GM20000 (cell line): ENCODE data around the gene AIFM2.
"Not testable (repeated sequence)": the region's sequence is repeated elsewhere in the genome, so short reads cannot be mapped to it uniquely, and the experiment has no call there.

Experiments
- DNase-seq: peaks from one replicate; pipeline ENCODE4 v3.0.0; 2012; ENCODE audit warnings: low spot score
- CTCF ChIP-seq: IDR thresholded peaks from 2 replicates; pipeline ENCODE4 v1.5.1; 2012; ENCODE audit warnings: mild to moderate bottlenecking, control low read depth; ENCODE audit errors: extremely low read depth, missing control alignments

The AIFM2 gene

DNA sequence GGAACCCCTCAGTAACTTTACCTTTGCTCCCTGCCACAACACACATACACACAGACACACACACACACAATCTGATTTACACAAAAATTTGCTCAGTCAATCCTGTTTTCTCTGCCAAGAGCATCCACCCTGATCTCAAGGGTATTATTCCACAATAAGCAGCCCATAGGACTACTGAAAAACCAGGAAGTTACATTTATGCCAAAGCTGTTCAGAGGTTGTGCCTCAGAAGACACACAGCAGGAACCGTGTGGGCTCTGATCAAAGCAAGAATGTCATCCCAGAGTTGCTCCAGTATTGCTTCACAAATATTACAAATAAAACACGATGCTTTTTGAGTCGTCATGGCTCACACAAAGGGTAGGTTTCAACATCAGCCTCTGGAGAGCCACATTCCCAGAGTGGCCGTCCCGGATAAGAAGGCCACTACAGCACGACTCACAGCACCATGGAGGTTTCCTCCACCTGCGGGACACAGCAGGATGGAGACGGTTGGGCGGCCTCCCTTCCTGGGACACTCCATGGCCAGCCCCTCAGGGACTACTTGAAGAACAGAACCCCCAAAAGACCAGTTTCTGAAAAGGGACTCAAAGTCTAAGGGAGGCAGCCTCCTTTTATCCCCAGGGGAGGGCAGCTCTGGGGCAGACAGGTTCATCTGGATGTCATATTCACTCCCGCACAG lies 1.6 kb downstream of the AIFM2 start:
- no peak for TF ChIP-seq CTCF
- no peak for DNase-seq

GRCh38 chr10:70126700-70127395 lies 5.8 kb downstream of the AIFM2 start:
- no peak for DNase-seq
- no peak for TF ChIP-seq CTCF

GRCh38 chr10:70125918-70126552 lies 6.6 kb downstream of the AIFM2 start:
- no peak for DNase-seq
- TF ChIP-seq CTCF: no peak

DNA sequence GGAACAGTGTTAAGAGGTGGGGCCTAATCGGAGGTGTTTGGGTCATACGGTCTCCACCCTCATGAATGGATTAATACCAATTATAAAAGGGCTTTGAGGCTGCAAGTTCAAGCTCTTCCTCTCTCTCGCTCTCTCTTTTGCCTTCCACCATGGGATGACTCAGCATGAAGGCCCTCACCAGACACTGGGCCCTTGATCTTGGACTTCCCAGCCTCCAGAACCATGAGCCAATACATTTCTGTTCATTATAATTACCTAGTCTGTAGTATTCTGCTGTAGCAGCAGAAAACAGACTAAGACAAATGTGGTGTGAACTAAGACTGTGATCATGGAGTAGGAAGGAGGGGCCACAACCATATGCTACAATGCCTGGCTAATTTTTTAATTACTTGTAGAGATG lies 7.7 kb downstream of the AIFM2 start:
- TF ChIP-seq CTCF: no peak
- DNase-seq: no peak

DNA sequence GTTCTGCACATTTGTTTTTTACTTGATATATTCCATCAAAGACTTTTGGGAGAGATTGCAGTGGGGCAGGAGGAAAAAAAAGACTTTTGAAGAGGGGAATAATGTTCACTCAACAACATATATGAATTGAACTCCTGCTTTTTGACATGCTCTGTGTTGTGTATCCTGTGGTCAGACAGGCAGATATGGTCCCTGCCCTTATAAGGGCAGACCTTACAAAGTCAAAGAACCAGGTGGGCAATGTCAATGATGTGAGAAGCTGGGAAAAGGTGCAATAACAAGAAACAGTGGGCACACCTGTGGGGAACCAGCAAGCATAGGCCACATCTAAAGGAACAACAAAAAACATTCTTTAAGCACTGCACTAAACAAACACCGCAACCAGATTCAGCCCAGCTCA lies 8.2 kb downstream of the AIFM2 start:
- no peak for TF ChIP-seq CTCF
- DNase-seq: no peak

GRCh38 chr10:70123817-70124216 lies 8.8 kb downstream of the AIFM2 start:
- no peak for TF ChIP-seq CTCF
- DNase-seq: no peak

DNA sequence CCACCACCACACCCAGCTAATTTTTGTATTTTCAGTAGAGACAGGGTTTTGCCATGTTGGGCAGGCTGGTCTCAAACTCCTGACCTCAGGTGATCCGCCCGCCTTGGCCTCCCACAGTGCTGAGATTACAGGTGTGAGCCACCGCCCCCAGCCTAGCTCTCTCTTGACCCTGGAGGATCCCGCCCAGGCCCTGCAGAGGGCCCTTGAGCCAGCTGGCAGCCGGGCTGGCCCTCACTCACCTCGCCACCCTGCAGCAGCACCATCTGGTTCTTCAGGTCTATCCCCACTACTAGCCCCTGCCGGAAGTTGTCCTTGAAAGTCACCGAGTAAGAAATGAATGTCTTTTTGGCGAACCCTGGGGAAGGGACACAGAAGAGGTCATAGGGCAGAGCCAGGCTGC lies 9.5 kb downstream of the AIFM2 start:
- not testable (repeated sequence) for DNase-seq
